GM18858 (cell line): ENCODE data around the gene MPO.

Experiments
- ATAC-seq: cut with Tn5 transposase; IDR thresholded peaks from one replicate; pipeline ENCODE4 v1.9.1; 2021; ENCODE audit not compliant: unreplicated experiment

The MPO gene

GRCh38 chr17:58235821-58236220, 44.9 kb downstream of the MPO start:
- no peak for ATAC-seq

GRCh38 chr17:58234512-58234911, 46.2 kb downstream of the MPO start:
- ATAC-seq: no peak

- peak; percentile 63 for ATAC-seq
These were observed 47.2 kb downstream of the MPO start for GRCh38 chr17:58233543-58233942.

- ATAC-seq: peak; percentile 74
These were observed 48.0 kb downstream of the MPO start for GRCh38 chr17:58232707-58233156.

- no peak for ATAC-seq
These were observed 49.1 kb downstream of the MPO start for GRCh38 chr17:58231641-58232040.

- no peak for ATAC-seq
These were observed 50.9 kb downstream of the MPO start for GRCh38 chr17:58229881-58230280.

GRCh38 chr17:58229384-58229783, 51.4 kb downstream of the MPO start:
- ATAC-seq: no peak

- no peak for ATAC-seq
These were observed 52.1 kb downstream of the MPO start for GRCh38 chr17:58228679-58229078.

GRCh38 chr17:58227733-58228132, 53.0 kb downstream of the MPO start:
- ATAC-seq: no peak

GRCh38 chr17:58224315-58224714, 56.4 kb downstream of the MPO start:
- ATAC-seq: no peak
